H1 (cell line): ENCODE measurements around the gene MELTF.

Experiments
- CREB1 ChIP-seq: IDR thresholded peaks from 2 replicates; pipeline ENCODE4 v1.6.1; 2012; ENCODE audit warnings: inconsistent platforms
- MAX ChIP-seq: IDR thresholded peaks from 2 replicates; pipeline ENCODE4 v1.6.1; 2012; ENCODE audit warnings: inconsistent platforms
- POLR2A ChIP-seq, 2 experiments: IDR thresholded peaks; 1 replicate in 1 of 2; 2 replicates in 1 of 2; pipeline ENCODE4 v1.6.1; 2011; ENCODE audit warnings: low read depth in 2 of 2, low read length in 2 of 2, mild to moderate bottlenecking in 2 of 2; ENCODE audit errors: control extremely low read depth in 1 of 2
- POLR2AphosphoS5 ChIP-seq: IDR thresholded peaks from 2 replicates; pipeline ENCODE4 v1.6.1; 2011; ENCODE audit warnings: low read depth, low read length
- TAF1 ChIP-seq: IDR thresholded peaks from 2 replicates; pipeline ENCODE4 v1.6.1; 2011; ENCODE audit warnings: mild to moderate bottlenecking, low read depth, low read length
- TF ChIP-seq, protein P1 (sequence below): IDR thresholded peaks from 2 replicates; pipeline ENCODE4 v1.6.1; 2011; ENCODE audit warnings: low read length, improper control_type of control experiment

DNA sequence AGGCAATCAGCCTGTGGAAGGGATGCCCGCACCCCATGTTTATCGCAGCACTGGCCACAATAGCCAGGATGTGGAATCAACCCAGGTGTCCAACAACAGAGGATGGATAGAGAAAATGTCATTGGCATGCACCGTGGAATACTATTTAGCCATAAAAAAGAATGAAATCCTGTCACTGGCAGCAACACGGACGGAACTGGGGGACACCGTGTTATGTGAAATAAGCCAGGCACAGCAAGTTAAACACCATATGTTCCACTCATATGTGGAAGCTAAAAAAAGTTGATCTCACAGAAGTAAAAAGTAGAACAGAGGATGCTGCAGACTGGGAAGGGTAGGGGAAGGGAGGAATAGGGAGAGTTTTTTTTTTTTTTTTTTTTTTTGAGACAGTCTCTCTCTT is 15.6 kb downstream of the MELTF start:
- TF ChIP-seq, protein P1, sequence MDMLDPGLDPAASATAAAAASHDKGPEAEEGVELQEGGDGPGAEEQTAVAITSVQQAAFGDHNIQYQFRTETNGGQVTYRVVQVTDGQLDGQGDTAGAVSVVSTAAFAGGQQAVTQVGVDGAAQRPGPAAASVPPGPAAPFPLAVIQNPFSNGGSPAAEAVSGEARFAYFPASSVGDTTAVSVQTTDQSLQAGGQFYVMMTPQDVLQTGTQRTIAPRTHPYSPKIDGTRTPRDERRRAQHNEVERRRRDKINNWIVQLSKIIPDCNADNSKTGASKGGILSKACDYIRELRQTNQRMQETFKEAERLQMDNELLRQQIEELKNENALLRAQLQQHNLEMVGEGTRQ = no peak
- TF ChIP-seq CREB1 (no peak), POLR2A (IDR thresholded peaks at IDR 0.05; ENCODE audit: control extremely low read depth in 1 of 2, low read depth in 2 of 2, low read length in 2 of 2) (no peak), MAX (no peak), TAF1 (no peak), POLR2AphosphoS5 (no peak)
